ENCODE data around the gene SMOC2.

DNA sequence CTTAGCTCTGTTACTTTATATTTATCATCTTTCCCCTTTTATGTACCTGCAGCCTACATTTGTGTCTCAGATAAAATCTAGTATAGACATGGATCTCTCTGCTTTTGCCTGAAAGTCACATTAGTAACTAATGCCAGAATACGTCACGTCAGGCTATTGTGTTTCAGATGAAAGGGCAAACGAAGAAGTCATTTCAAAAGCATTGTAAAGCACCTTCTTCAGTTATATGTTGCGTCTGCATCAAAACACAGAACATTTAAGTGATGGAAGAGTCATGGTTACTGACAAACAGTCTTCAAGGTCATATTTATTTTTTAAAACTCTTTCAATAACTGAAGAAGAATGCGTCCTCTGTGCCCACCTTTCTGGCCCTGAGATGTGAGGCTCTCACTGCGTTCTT lies 119.1 kb downstream of the SMOC2 start:
- no peak for TF ChIP-seq POLR2AphosphoS5 (IDR thresholded peaks at IDR 0.05; ENCODE audit: borderline replicate concordance, low read depth, low read length)
- no peak for TF ChIP-seq EZH2 (IDR thresholded peaks at IDR 0.05)
- no peak for TF ChIP-seq FOXP2 (optimal IDR thresholded peaks at IDR 0.05; ENCODE audit: control extremely low read depth, extremely low read length, insufficient read depth)
